Astrocyte of the cerebellum (primary cell): Measurements from ENCODE around the gene IGF2BP3.

Experiments used
- DNase-seq: peaks from one replicate; pipeline ENCODE4 v3.0.0-alpha.2; 2011; ENCODE audit warnings: low read depth
- H3K4me3 ChIP-seq: 2 replicates; pipeline ENCODE4 v1.5.1; 2011; ENCODE audit warnings: mild to moderate bottlenecking, low read depth, low read length, moderate library complexity
- in situ Hi-C: cut with HindIII; loops from 2 replicates; pipeline ENCODE4 v1.10.0; 2017; ENCODE audit warnings: low sequenced_read_pairs
- TF ChIP-seq, protein P1 (sequence below): IDR thresholded peaks from 2 replicates; pipeline ENCODE4 v1.5.1; 2012; ENCODE audit warnings: low read length, low read depth, moderate library complexity, mild to moderate bottlenecking; ENCODE audit errors: missing control alignments

Gene IGF2BP3

DNA sequence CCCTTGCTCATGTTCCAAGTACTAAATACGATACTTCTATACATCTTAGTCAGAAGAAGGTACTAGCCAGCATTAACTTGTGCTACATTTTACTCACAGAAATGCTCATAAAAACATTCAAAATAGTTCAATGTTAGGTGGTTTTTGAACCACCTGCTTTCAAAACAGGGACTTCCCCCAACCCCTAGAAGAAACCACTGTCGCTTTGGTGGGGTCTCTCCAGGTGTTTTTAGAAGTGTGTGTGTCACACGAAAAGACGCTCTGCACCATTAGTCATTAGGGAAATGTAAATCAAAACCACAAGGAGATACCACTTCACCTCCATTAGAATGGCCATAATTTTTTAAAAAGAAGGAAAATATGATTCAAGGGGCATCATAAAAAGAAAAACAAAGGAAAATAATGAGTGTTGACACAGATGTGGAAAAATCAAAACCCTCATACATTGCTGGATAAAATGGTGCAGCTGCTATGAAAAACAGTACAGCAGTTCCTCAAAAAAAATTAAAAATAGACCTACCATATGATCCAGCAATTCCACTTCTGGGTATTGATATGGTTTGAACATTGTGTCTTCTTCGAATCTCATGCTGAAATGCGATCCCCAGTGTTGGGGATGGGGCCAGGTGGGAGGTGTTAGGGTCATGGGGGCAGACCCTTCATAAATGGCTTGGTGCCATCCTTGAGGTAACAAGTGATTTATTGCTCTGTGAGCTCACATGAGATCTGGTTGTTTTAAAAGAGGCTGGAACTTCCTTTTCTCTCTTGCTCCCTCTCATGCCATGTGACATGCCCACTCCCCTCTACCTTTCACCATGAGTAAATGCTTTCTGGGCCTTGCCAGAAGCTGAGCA lies 96.9 kb downstream of the IGF2BP3 start:
- in situ Hi-C loops, result no loop called here
- TF ChIP-seq, protein P1, sequence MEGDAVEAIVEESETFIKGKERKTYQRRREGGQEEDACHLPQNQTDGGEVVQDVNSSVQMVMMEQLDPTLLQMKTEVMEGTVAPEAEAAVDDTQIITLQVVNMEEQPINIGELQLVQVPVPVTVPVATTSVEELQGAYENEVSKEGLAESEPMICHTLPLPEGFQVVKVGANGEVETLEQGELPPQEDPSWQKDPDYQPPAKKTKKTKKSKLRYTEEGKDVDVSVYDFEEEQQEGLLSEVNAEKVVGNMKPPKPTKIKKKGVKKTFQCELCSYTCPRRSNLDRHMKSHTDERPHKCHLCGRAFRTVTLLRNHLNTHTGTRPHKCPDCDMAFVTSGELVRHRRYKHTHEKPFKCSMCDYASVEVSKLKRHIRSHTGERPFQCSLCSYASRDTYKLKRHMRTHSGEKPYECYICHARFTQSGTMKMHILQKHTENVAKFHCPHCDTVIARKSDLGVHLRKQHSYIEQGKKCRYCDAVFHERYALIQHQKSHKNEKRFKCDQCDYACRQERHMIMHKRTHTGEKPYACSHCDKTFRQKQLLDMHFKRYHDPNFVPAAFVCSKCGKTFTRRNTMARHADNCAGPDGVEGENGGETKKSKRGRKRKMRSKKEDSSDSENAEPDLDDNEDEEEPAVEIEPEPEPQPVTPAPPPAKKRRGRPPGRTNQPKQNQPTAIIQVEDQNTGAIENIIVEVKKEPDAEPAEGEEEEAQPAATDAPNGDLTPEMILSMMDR, result no peak
- no peak overlapping the region for H3K4me3 ChIP-seq
- no peak for DNase-seq

DNA sequence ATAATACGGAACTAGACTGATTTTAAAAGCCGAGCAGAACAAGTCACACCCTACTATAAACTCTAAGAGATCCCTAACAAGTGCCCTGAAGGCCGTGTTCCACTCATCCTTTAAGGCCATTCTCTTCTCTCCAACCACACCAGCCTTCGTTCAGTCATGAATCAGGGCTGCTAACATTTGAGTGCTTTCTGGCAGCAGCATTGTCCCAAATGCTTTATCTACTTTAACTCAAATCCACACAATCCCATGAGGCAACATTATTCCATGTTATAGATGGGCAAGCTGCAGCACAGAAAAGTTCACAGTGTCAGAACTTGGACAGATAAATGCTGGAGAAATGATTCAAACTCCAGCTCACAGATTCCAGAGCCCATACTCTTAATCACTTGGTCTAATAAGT lies 97.7 kb downstream of the IGF2BP3 start:
- no peak overlapping the region for H3K4me3 ChIP-seq
- TF ChIP-seq, protein P1, result no peak
- in situ Hi-C loops, result no loop called here
- no peak for DNase-seq

GRCh38 chr7:23371654-23372053 lies 98.6 kb downstream of the IGF2BP3 start:
- no peak overlapping the region for H3K4me3 ChIP-seq
- in situ Hi-C loops, result no loop called here
- no peak for DNase-seq
- TF ChIP-seq, protein P1, result no peak

- no peak for DNase-seq
- in situ Hi-C loops, result no loop called here
- TF ChIP-seq, protein P1, result no peak
- no peak overlapping the region for H3K4me3 ChIP-seq
Observed at GRCh38 chr7:23369695-23370404, 100.4 kb downstream of the IGF2BP3 start.

DNA sequence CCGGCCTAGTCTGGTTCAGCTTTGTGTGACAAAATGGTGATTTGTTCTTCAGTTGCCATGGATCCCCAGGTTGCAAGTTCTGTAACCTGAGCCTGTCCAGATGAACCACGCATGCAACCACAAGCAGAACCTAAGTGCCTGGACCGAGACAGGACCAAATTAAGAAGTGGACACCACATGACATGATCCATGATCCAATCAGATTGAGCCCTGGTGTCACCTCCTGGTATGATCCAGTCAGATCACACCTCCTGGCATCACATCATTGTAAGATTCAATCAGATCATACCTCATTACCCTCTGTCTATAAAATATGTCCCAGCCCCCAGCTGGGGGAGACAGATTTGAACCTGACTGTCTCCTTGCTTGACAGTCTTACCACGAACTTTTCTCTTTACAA lies 101.2 kb downstream of the IGF2BP3 start:
- DNase-seq, result no peak
- TF ChIP-seq, protein P1, result no peak
- in situ Hi-C loops, result no loop called here

GRCh38 chr7:23358152-23358674 lies 112.1 kb downstream of the IGF2BP3 start:
- TF ChIP-seq, protein P1, result no peak
- DNase-seq, result no peak
- no peak overlapping the region for H3K4me3 ChIP-seq
- in situ Hi-C loops, result no loop called here

More for the DNA sequence above, 101.2 kb downstream of the IGF2BP3 start:
- no peak overlapping the region for H3K4me3 ChIP-seq
